HG03066 (cell line): Measurements from ENCODE around the gene NNMT.
"Not testable (repeated sequence)": the region's sequence is repeated elsewhere in the genome, so short reads cannot be mapped to it uniquely, and the experiment has no call there.

Experiments
- ATAC-seq: cut with Tn5 transposase; IDR thresholded peaks from one replicate; pipeline ENCODE4 v1.9.1; 2021; ENCODE audit warnings: low read depth; ENCODE audit not compliant: unreplicated experiment

The NNMT gene

DNA sequence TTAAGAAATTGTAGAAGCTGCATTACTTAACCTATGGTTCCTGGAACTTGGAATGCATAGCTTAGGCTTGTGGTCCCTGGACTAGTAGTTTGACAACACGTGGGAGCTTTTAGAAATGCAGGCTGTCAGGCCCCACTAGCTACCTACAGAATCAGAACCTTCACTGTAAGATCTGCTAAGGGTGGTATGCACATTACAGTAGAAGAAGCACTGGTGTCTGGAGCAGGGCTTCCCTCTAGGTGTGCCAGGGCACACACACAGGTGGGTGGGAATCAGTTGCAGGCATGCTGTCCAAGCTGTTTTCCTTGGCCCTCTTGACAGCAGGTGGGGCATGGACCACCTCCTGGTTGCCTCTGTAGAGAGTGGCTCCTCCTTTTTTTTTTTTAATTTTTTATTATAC, 8.8 kb downstream of the NNMT start:
- no peak for ATAC-seq

DNA sequence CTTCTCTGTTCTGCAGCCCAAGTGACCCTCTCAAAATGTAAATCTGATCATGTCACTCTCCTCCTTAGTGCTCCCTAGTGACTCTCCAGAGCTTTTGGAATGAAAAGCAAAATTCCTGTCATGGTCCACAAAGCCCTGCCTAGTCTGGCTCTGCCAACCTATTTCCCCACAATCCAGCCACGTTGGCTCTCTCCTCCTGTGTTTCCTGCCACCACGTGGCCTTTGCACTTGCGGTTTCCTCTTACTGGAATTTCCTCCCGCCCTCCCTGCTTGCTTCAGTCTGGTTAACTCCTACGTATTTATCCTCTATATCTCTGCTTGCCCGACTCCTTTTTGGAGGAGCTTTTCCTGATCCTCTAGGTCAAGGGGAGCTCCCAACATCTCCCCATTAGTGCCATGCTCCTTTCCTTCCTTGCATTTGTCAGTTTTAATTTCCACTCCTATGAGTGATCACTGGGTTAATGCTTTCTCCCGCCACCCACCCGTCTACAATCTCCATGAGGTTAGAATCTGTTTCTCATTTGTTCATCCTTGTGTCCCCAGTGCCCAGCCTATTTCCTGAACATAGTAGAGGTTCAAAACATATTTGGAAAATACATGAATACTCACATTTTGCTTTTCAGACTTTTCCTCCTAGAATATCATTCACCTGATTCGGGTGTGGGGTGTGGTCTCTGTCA, 11.5 kb downstream of the NNMT start:
- ATAC-seq: no peak

GRCh38 chr11:114308689-114309089, 12.5 kb downstream of the NNMT start:
- ATAC-seq: no peak

DNA sequence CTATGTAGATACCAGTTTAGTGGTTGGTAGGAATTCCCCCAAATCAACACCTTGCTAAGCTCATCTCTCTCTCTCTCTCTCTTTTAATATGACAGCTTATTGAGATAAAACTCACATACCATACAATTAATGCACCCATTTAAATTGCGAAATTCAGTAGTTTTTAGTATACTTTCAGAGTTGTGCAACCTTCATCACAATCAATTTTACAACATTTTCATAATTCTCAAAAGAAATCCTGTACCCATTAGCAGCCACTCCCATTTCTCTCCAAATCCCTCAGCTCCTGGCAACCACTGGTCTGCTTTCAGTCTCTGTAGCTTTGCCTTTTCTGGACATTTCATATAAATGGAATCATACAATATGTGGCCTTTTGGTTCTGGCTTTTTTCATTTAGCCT, 13.3 kb downstream of the NNMT start:
- no peak for ATAC-seq

- no peak for ATAC-seq
Observed at GRCh38 chr11:114310095-114310494, 13.9 kb downstream of the NNMT start.

- ATAC-seq: no peak
Observed at GRCh38 chr11:114311946-114312345, 15.7 kb downstream of the NNMT start.

DNA sequence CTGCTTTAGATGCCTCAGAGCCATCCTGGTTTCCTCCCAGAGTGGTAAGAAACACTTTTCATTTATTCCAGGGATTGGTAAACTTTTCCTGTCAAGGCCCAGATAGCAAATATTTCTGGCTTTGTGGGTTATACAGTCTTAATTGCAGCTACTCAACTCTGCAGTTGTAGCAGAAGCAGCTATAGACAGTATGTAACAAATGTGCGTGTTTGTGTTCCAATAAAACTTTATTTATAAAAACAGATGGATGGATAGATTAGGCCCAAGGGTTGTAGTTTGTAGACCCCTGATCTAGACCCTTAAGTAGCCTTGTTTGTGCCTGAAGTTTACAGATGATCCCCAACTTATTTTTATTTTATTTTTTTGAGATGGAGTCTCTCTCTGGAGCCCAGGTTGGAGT, 17.9 kb downstream of the NNMT start:
- no peak for ATAC-seq

GRCh38 chr11:114315749-114316368, 19.7 kb downstream of the NNMT start:
- no peak for ATAC-seq

DNA sequence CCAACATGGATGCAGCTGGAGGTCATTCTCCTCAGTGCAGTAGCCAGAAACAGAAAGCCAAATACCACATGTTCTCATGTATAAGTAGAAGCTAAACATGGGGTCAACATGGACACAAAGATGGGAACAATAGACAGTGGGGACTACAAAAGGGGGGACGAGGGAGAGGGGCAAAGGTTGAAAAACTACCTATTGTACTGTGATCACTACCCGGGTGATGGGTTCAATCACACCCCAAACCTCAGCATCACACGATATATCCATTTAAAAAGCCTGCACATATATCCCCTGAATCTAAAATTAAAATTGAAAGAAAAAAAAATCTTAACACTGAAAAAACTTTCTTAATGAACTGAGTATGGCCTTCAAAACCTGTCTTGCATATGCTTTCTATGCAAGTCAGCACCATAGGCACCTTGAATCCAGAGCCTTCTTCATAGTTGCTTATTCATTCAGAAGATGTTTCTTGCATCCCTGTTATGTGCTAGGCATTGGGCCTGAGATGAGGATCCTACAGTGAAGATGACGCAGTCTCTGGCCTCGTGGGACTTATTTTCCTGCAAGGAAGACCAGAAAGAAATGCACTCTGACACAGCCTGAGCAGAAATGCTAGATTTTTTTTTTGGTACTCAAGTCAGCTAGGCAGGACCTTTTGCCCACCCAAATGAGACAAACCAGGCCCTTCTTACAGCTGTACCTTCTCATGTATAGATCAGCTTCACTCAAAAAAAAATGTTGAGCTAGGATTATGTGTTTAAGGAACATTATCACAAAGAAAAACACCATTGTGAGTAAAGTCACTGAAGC, 21.0 kb downstream of the NNMT start:
- ATAC-seq: no peak

DNA sequence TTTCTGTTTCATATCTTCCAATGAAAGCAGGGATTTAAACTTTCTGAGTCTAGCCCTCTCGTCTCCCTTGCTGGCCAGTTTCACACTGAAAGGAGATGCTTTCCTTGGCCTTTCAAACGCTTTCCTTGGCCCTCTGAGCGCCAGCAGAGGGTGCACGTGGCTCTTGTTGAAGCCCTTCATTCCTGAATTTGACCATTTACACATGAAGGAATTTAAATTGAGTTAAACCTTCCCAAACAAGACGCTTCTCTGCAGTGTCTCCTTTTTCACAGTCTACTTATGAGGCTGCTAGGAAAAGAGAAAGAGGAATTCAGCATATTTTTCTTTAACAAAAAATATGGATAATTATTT, 21.6 kb downstream of the NNMT start:
- ATAC-seq: no peak

DNA sequence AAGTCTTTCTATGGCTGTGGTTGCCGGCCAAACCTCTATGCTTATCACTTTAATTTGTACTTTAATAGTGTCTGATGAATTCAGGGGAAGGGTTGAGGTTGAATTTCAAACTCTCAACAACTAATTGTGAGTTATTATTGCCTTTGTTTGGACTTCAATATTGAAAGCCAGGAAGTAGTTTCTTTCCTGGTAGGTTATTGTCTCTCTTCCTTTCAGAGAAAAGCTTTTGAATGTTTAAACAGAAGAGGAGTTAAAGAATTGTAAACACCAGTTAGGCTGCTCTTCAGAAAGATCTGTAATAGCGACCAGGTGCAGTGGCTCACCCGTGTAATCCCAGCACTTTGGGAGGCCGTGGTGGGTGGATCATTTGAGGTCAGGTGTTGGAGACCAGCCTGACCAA, 22.2 kb downstream of the NNMT start:
- ATAC-seq: no peak

GRCh38 chr11:114319716-114320328, 23.6 kb downstream of the NNMT start:
- ATAC-seq: no peak

DNA sequence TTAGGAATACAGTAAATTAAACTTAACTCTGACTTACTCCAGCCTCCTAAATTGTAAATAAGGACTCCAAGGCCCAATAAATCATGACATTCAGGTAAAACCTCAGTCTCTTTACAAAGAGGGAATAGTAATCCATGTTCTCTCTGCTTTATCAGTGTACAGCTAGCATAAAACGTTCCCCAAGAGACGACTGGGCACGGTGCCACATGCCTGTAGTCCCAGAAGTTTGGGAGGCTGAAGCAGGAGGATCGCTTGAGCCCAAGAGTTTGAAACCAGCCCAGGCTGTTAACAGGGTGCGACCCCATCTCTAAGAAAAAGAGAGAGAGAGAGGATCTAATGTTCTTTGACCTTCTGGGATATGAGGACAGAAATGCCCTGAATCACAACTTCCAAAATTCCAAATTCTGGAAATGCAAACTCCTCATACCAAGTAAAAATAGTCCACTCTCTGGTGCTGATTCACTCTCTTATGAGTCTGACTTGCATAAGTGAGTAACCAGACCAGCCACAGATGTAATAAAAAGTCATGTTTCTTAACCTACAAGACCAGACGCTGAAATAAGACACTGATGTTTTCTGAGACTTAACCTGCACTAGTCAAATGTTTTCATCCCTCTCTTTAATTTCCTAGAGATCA, 25.5 kb downstream of the NNMT start:
- no peak for ATAC-seq

- no peak for ATAC-seq
Observed at GRCh38 chr11:114322934-114323333, 26.7 kb downstream of the NNMT start.

- no peak for ATAC-seq
Observed at GRCh38 chr11:114326151-114326550, 30.0 kb downstream of the NNMT start.

GRCh38 chr11:114326776-114327175, 30.6 kb downstream of the NNMT start:
- no peak for ATAC-seq

GRCh38 chr11:114330373-114330772, 34.2 kb downstream of the NNMT start:
- no peak for ATAC-seq

GRCh38 chr11:114340311-114341131, 44.3 kb downstream of the NNMT start:
- no peak for ATAC-seq

DNA sequence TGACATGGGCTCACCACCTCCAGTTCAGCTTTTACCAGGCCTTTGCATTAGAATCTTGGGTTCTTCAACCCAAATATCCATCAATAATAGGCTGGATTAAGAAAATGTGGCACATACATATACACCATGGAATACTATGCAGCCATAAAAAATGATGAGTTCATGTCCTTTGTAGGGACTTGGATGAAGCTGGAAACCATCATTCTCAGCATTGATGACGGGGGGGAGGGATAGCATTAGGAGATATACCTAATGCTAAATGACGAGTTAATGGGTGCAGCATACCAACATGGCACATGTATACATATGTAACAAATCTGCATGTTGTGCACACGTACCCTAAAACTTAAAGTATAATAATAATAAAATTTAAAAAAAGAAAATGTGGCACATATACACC, 45.5 kb downstream of the NNMT start:
- ATAC-seq: not testable (repeated sequence)

DNA sequence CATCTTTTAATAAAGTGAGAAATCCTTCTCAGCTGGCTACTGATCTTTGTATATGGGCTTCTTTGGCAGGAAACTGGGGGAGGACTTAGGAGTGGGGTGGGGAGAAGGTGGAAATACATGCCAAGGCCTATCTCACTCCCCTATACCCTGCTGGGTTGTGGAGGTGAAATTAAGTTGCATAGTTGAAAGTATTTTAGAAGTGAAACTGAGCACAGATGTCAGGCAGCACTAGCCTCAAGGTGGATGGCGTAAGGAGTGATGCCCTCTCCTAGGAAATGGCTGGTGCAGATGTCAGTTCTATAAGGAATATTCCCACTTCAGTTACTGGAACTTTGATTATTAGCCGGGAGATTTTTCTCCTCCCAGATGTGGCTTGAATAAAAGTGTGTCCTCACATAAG, 46.3 kb downstream of the NNMT start:
- no peak for ATAC-seq
